Fibroblast of pulmonary artery (primary cell): ENCODE data around the gene SHISA6.

ENCODE experiments used
- DNase-seq: peaks from one replicate; pipeline ENCODE4 v3.0.0-alpha.2; 2010; ENCODE audit warnings: low read depth
- H3K4me3 ChIP-seq: replicated peaks from 2 replicates; pipeline ENCODE4 v1.5.1; 2011; ENCODE audit warnings: low read depth, mild to moderate bottlenecking, control low read depth, low read length, moderate library complexity
- CTCF ChIP-seq: IDR thresholded peaks from 2 replicates; pipeline ENCODE4 v1.5.1; 2011; ENCODE audit warnings: mild to moderate bottlenecking, control low read depth, low read length, inconsistent platforms; ENCODE audit errors: missing control alignments

SHISA6 gene

GRCh38 chr17:11353601-11354000 is 112.6 kb downstream of the SHISA6 start:
- no peak overlapping the region for H3K4me3 ChIP-seq
- no peak for DNase-seq
- TF ChIP-seq CTCF = no peak

GRCh38 chr17:11356371-11356770 is 115.4 kb downstream of the SHISA6 start:
- no peak for TF ChIP-seq CTCF
- no peak overlapping the region for H3K4me3 ChIP-seq
- no peak for DNase-seq

- no peak for DNase-seq
- no peak for TF ChIP-seq CTCF
- no peak overlapping the region for H3K4me3 ChIP-seq
Measured at GRCh38 chr17:11363565-11364117, 122.6 kb downstream of the SHISA6 start.

GRCh38 chr17:11366272-11366850 is 125.3 kb downstream of the SHISA6 start:
- DNase-seq = no peak
- no peak overlapping the region for H3K4me3 ChIP-seq
- TF ChIP-seq CTCF = no peak

GRCh38 chr17:11369575-11369974 is 128.6 kb downstream of the SHISA6 start:
- H3K4me3 ChIP-seq = no peak overlapping the region
- TF ChIP-seq CTCF = no peak

GRCh38 chr17:11372692-11373091 is 131.7 kb downstream of the SHISA6 start:
- no peak for TF ChIP-seq CTCF
- no peak for DNase-seq
- no peak overlapping the region for H3K4me3 ChIP-seq

More at GRCh38 chr17:11369575-11369974, 128.6 kb downstream of the SHISA6 start:
- DNase-seq = no peak

GRCh38 chr17:11378506-11378905 is 137.5 kb downstream of the SHISA6 start:
- no peak for TF ChIP-seq CTCF

More at GRCh38 chr17:11378506-11378905, 137.5 kb downstream of the SHISA6 start:
- no peak overlapping the region for H3K4me3 ChIP-seq
- DNase-seq = no peak
